Calu3 (cell line): ENCODE measurements around the gene METTL25. TPM values are rescaled to one million over a fixed set of nuclear protein-coding genes. Genes with fewer than 3 reads are reported as not detected.

ENCODE experiments used
- BruUV-seq: library from RNA; stranded (reverse); fragments of 400-500 nt; replicated peaks from 2 replicates; lab custom pipeline; 2021; lab: Mats Ljungman, UMichigan
- CTCF ChIA-PET: fragments of 300-600 bp; sonication (Branson Sonifier 250); formaldehyde crosslinking; loops from one replicate; lab custom pipeline; 2022; ENCODE audit warnings: antibody characterized with exemption; lab: Charles Lee
- DNase-seq: peaks from one replicate; pipeline ENCODE4 v3.0.0; 2022
- H3K27ac Mint-ChIP-seq: one replicate; pipeline ENCODE4 v1.8.0; 2022; ENCODE audit warnings: mixed read lengths; ENCODE audit not compliant: unreplicated experiment
- H3K27me3 Mint-ChIP-seq: one replicate; pipeline ENCODE4 v1.8.0; 2022; ENCODE audit warnings: mixed read lengths; ENCODE audit not compliant: unreplicated experiment
- H3K36me3 Mint-ChIP-seq: one replicate; pipeline ENCODE4 v1.8.0; 2022; ENCODE audit warnings: mild to moderate bottlenecking, moderate library complexity, mixed read lengths; ENCODE audit not compliant: insufficient read depth, unreplicated experiment
- H3K4me1 Mint-ChIP-seq: one replicate; pipeline ENCODE4 v1.8.0; 2022; ENCODE audit warnings: mild to moderate bottlenecking, low read depth, mixed read lengths; ENCODE audit not compliant: unreplicated experiment
- H3K4me3 Mint-ChIP-seq: one replicate; pipeline ENCODE4 v1.8.0; 2022; ENCODE audit warnings: mild to moderate bottlenecking, low read depth, moderate library complexity, mixed read lengths; ENCODE audit not compliant: unreplicated experiment
- H3K9me3 Mint-ChIP-seq: one replicate; pipeline ENCODE4 v1.8.0; 2022; ENCODE audit warnings: low read depth, mixed read lengths; ENCODE audit not compliant: unreplicated experiment
- CTCF ChIP-seq: fragments of 200-600 bp; IDR thresholded peaks from one replicate; pipeline ENCODE4 v1.8.0; 2022; ENCODE audit warnings: antibody characterized with exemption; ENCODE audit not compliant: unreplicated experiment
- intact Hi-C: fragments of 100-400 bp; cut with micrococcal nuclease; formaldehyde crosslinking; loops from one replicate; pipeline ENCODE4 v1.10.0; 2022; ENCODE audit not compliant: unreplicated experiment
- total RNA-seq: library from RNA; stranded (reverse); gene quantifications from 2 replicates; pipeline ENCODE4 v1.2.3, GENCODE V29; 2022

Gene METTL25
- total RNA-seq, 1 experiment from 2014 or later, result 6.7 TPM

GRCh38 chr12:82438356-82438755, 80.0 kb downstream of the METTL25 start:
- H3K27ac Mint-ChIP-seq, result no peak overlapping the region
- CTCF ChIA-PET, result no interaction called here
- DNase-seq, result no peak
- H3K9me3 Mint-ChIP-seq, result no peaks in the 10 kb centered on the region
- intact Hi-C loops, result no loop called here
- H3K4me3 Mint-ChIP-seq, result no peak overlapping the region
- no peak for TF ChIP-seq CTCF
- no peaks in the 10 kb centered on the region for H3K36me3 Mint-ChIP-seq
- no peaks in the 10 kb centered on the region for H3K27me3 Mint-ChIP-seq
- no peaks in the 10 kb centered on the region for H3K4me1 Mint-ChIP-seq
- BruUV-seq, result no TSS peak

GRCh38 chr12:82440885-82441284, 82.6 kb downstream of the METTL25 start:
- H3K27me3 Mint-ChIP-seq, result no peaks in the 10 kb centered on the region

GRCh38 chr12:82448911-82449578, 90.7 kb downstream of the METTL25 start:
- no peaks in the 10 kb centered on the region for H3K4me1 Mint-ChIP-seq
- BruUV-seq, result no TSS peak
- CTCF ChIA-PET, result interaction anchor here (0.8 kb wide), 1 partner anchor 13 kb away, joined by 3 read pairs; no protein-coding TSS in a partner anchor
- intact Hi-C loops, result no loop called here
- no peak overlapping the region for H3K27ac Mint-ChIP-seq
- no peak overlapping the region for H3K4me3 Mint-ChIP-seq
- H3K9me3 Mint-ChIP-seq, result no peaks in the 10 kb centered on the region
- DNase-seq, result no peak
- H3K27me3 Mint-ChIP-seq, result no peaks in the 10 kb centered on the region
- no peaks in the 10 kb centered on the region for H3K36me3 Mint-ChIP-seq
- TF ChIP-seq CTCF, result no peak

More at GRCh38 chr12:82440885-82441284, 82.6 kb downstream of the METTL25 start:
- BruUV-seq, result no TSS peak
- H3K36me3 Mint-ChIP-seq, result no peaks in the 10 kb centered on the region
- H3K4me3 Mint-ChIP-seq, result no peak overlapping the region
- H3K27ac Mint-ChIP-seq, result no peak overlapping the region
- intact Hi-C loops, result no loop called here
- CTCF ChIA-PET, result no interaction called here
- H3K4me1 Mint-ChIP-seq, result no peaks in the 10 kb centered on the region
- no peak for DNase-seq
- H3K9me3 Mint-ChIP-seq, result no peaks in the 10 kb centered on the region
- TF ChIP-seq CTCF, result no peak

GRCh38 chr12:82456633-82457032, 98.3 kb downstream of the METTL25 start:
- CTCF ChIA-PET, result no interaction called here
- Mint-ChIP-seq H3K9me3 (no peaks in the 10 kb centered on the region), H3K27ac (no peak overlapping the region), H3K4me3 (no peak overlapping the region), H3K27me3 (no peaks in the 10 kb centered on the region), H3K36me3 (no peaks in the 10 kb centered on the region), H3K4me1 (peaks cover 25% of the 10 kb centered on the region)
- no peak for TF ChIP-seq CTCF
- intact Hi-C loops, result no loop called here
- no peak for DNase-seq
- BruUV-seq, result no TSS peak
